ENCODE results near the gene JAK2.
"Not testable (repeated sequence)": the region's sequence is repeated elsewhere in the genome, so short reads cannot be mapped to it uniquely, and the experiment has no call there.

Gene JAK2

DNA sequence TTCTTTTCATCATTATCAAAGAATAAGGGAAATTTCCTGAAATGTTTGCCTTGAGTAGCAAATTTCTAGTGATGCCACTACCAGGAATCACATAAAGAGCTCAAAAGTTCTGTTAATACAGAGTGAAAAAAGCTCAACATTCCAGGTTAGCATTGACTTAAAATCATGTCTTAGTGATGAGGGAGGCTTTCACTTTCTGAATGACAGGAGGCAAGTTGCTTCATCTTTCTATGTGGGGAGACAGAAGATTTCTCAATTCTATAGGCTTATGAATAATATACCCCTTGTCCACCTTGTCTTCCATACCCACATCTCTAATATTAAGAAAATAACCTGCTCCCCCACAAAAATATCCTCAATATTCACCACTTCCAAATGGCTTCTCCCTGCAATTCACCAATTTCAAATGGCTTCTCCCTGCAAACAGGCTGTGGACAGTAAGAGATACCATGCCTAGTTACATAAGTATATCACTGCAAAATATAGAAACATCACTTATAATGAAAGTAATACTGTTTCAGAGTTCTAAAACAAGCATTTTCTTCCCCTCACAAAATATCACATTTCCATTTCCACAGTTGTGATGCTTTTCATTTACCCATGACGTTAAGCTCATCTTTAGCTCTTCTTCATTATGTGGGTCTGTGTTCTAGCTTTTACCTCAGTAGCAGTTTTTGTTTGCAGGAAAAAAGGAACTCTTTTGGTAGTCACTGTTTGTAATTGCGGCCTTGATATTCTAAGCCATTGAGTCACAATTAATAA, 2.2 kb upstream of the JAK2 start:
- no peak for DNase-seq

DNA sequence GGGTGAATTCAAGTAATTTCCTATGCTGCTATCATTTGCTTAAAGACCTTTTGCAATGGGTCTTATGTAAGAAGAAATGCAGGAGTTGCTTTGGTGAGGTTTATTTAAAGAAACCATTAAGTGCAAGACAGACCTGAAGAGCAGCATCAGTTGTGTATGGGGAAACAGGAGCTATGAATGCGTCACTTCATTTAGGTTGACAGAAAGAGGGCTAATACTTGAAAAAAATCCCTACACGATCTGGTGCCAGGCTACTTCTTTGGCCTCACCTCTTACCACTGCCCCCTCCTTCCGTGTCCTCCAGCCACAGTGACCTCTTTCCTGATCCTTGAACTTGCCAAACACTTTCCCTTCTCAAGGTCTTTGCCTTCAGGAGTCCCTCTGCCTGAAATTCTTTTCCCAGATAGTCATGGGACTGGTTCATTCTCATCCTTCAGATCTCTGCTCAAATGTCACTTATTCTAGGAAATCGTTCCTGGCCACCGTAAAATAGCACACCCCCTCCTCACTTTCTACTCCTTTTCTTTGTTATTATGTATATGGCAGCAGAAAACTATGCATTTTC, 1.4 kb upstream of the JAK2 start:
- DNase-seq, result no peak

DNA sequence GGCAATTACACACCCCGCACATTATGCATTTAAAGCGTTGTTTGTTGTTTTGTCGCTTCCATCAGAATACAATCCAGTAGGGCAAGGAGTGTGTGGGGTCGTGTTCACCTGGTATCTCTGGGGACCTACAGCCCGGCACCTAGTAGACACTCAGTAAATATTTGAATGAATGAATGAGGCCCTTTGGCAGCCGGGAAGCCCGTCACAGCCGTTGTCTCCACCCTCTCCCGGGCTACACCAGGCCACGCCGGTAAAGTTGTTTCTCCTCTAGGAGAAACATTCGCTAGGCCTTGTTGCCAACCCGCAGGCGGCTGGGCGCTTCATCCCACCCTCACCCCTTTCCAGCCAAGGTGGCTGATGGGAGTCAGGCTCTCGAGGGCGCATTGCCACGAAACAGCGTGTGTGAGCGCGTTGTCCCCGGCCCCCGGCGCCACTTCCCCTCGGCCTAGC, 876 bp upstream of the JAK2 start:
- no peak for DNase-seq

DNA sequence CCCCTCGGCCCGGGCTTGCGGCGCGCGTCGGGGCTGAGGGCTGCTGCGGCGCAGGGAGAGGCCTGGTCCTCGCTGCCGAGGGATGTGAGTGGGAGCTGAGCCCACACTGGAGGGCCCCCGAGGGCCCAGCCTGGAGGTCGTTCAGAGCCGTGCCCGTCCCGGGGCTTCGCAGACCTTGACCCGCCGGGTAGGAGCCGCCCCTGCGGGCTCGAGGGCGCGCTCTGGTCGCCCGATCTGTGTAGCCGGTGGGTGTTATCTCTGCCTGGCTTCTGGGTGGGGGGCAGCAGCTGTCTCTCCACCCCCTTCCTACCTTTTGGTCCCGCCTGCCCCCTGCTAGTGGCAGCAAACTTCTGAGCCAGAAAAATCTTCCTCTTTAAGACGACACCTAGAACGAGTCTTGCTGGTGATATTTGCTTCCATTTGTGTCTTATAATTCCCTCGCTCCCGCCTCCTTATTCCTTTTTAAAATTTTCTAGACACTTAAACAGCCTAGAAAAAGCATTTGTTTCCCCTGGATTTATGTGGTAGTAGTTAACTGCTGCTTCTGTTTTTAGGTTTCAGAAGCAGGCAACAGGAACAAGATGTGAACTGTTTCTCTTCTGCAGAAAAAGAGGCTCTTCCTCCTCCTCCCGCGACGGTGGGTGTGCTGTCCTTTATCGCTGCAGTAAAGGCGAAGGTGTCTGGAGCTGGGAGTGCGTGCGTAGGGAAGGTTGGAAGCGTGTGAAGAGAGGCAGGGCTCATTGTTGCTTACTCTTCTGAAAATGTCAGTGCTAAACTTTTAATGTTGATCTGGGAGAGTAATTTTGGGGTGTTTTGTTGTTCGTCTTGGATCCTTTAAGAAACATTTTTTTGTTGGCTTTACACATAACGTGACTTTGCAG, 554 bp downstream of the JAK2 start:
- peak; percentile 33 for DNase-seq

DNA sequence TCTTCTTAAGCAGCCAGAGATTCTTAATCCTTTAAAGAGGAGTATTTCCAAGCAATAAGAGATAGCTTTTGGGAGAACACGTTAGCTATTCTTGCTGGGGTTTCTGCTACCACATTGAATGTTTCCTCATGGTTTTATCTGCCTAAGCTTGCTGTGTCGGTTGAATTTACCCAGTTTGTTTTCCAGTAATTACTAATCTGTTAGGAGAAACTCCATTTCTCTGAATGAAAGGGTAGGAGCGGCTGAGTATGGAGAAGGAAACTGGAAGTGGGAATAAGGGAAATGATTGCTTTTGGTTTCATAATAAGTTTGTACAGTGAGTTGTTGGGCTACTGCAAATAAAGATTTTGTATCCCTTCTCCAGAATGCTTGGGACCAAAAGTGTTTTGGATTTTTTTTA, 1.2 kb downstream of the JAK2 start:
- no peak for DNase-seq

DNA sequence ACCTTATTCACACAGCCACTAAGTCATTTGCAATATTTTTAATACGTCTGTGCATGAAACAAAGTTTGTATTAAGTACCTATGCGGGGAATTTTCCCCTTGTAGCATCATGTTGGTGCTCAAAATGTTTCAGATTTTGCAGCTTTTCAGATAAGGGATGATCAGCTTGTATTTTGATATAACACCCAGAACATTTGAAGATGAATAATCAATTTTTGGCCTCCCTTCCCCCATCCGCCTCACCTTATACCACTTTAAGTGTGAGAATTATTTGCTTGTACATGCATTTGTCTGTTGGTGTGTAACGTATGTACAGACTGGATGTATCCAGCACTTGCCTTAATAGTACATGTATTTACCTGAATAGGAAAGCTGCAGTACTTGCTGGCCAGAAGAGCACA, 1.7 kb downstream of the JAK2 start:
- DNase-seq, result no peak

DNA sequence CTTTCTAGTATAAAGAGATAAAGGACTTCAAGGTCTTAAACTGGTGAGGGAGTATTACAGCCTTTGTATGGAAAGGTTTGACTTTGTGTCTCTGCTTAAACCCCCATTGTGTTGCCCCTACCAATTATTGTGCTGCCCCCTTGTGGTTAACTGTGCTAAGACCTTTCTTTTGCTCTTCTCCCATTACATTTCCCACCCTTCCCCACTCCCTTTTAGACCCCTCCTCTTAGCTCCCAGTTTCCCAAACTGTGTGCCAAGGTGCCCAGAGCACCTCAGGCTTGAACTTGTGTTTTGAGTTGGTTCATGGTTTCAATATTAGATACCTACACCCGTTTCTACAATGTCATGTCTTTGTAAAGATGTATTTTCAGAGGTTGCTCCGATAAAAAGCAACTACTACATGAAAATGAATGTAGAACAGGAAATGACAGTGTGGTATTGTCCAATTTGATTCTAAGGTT, 2.9 kb downstream of the JAK2 start:
- DNase-seq, result peak; percentile 73

DNA sequence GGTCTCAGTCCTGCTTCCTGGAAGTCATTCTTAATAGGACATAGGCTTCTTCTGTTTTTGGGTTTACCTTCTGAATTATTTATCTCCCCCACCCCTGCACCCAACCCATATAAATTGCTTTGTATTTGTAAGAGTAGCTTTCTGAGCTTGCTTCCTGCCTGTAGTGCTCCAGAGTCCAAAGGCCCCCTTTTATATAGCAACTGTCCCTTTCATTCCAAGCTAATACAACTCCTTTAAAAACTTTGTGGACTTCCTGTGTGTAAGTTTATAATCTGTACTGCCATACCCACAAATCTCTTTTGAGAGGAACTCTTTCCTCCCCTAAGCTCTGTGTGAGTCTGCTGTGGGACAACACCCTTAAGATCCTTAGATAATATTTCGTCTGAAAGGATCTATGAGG, 7.8 kb downstream of the JAK2 start:
- no peak for DNase-seq

DNA sequence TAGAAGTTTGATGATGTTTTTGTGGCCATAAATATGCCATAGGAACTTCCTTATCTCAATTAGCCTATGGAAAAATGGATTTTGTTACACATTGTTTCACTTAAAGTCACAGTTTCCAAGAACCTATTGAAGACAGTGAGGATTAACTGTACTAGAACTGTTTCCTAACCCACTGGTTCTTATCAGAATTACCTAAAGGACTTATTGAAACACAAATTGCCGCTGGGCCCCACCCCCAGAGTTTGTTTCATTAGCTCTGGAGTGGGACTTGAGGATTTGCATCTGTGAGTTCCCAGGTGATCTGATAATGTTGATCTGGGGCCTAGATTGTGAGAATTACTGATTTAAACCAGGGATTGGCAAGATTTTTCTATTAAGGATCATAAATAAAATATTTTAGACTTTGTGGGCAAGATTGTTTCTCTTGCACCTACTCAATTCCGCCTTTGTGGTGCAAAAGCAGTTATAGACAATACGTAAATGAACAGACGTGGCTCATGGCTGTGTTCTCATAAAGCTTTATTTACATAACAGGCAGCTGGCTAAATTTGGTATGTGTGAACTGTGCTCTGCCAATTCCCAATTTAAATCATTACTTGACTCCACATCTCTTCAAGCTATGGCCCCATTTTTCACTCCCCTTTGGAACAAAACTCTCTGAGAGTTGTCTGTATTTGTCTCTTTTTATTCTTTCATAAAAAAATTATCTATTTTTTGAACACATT, 9.3 kb downstream of the JAK2 start:
- no peak for DNase-seq

DNA sequence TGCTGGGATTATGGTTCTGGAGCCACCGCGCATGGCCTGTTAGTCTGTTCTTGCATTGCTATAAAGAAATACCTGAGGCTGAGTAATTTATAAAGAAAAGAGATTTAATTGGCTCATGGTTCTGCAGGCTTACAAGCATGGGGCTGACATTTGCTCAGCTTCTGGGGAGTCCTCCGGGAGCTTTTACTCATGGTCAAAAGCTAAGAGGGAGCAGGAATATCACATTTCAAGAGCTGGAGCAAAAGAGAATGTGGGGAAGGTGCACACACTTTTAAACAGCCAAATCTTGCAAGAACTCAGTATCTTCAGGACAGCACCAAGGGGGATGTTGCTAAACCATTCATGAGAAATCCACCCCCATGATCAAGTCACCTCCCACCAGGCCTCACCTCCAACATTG, 12.1 kb downstream of the JAK2 start:
- DNase-seq, result no peak

DNA sequence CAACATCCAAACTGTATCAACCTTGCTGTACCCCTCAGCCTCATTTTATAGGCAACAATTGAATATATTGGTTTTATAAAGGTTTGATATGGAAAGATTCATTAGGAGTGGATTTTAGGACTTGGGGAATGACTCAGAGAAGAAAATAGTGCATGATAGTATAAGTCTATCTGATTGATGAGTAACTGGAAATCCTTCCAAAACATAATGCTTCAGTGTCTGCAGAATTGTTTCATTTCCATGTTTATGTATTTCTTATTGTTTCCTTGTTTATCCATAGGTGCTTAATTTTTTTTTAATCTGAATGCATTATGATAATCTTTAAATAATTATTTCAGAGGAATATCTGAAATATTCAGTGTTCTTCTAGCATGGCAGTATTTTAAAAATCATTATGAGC, 12.6 kb downstream of the JAK2 start:
- DNase-seq, result no peak

DNA sequence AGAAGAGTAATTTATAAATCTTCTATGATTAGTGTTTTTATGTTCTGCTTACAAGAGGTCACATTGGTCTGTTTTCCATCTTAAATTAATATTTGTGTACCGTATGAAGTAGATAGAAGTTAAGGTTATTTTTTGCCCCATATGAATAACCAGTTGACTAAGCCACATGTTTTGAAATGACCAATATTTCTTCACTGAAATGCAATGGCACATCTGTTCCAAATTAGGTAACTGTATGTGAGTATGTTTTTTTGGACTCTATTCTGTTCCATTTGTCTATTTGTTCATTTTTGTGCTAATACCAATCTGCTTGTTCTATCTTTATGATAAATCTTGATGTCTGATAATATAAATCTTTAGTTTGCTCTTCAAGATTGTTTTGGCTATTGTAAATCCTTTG, 17.7 kb downstream of the JAK2 start:
- no peak for DNase-seq

DNA sequence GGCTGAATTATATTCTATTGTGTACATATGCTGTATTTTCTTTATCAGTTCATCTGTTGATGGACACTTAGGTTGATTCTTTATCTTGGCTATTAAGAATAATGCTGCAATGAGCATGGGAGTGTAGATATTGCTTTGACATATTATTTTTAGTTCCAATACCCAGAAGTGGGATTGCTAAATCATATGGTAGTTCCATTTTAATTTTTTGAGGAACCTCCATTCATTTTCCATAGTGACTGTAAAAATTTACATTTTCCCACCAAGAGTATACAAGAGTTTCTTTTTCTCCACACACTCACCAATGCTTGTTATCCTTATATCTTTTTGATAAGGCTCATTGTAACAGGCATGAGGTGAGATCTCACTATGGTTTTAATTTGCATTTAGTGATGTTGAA, 19.4 kb downstream of the JAK2 start:
- no peak for DNase-seq

DNA sequence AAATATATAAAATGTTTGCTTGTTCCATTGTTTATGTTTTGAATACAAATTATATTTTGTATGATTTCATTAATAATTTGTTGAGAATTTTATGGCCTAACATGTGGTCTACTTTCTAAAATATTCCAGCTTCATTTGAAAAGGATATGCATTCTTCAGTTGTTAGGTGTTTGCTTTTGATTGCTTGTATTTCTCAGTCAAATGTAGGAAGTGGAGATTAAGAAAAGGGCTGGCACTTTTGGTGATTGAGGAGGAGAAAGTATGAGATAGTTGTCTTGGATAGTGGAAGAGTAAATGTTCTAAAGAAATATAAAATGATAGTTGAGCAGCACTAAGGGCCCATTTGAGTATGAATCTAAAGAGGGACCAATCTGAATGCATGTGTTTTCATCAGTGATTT, 23.1 kb downstream of the JAK2 start:
- DNase-seq, result no peak

DNA sequence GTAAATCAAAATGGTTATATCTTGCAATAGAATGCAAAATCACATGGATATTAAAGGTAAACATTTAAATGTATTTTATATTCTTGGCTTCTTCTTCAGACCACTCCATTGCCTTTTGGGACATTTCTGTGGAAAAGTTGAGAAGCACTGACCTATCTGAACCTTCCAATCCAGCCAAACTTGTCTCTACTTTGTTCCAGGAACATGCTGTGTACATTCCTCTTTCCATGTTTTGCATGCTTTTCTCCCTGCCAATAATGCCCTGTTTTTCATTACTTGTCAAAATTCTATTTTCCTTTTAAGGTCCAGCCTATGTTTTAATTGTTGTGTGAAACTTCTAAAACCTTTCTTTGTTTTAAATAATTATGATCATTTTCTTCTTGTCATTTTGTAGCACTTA, 28.3 kb downstream of the JAK2 start:
- DNase-seq, result no peak

DNA sequence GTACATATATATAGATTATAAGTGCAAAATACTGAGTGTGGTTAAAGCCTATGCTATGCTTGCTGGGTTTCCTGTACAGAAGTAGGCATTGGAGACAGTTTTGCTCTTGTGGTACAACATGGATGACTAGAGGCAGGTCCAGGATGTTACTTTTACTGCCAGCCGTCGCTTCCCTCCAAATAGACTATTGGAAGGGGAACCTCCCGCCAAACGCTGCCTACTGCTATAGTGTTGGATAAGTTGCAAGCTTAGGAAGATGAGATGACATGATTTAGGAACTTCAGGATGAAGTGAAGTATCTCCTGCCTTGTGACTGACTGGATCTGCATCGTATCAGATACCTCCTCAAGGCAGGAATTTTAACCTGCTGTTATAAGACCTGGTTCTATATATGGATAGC, 30.9 kb downstream of the JAK2 start:
- DNase-seq, result no peak

DNA sequence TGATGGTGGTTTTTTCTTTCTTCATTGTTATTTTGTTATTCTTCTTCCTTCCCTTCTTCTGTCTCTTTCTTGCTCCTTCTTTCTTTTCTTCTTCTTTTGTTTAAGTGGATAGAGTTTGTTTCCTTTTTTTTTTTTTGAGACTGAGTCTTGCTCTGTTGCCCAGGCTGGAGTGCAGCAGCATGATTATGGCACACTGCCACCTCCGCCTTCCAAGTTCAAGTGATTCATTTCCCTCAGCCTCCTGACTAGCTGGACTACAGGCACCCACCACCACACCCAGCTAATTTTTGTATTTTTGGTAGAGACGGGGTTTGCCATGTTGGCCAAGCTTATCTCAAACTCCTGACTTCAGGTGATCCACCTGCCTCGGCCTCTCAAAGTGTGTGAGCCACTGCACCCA, 40.3 kb downstream of the JAK2 start:
- DNase-seq, result no peak

DNA sequence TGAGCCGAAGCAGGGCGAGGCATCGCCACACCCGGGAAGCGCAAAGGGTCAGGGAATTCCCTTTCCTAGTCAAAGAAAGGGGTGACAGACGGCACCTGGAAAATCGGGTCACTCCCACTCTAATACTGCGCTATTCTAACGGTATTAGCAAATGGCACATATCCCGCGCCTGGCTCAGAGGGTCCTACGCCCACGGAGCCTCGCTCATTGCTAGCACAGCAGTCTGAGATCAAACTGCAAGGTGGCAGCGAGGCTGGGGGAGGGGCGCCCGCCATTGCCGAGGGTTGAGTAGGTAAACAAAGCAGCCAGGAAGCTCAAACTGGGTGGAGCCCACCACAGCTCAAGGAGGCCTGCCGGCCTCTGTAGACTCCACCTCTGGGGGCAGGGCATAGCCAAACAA, 46.9 kb downstream of the JAK2 start:
- DNase-seq, result not testable (repeated sequence)

DNA sequence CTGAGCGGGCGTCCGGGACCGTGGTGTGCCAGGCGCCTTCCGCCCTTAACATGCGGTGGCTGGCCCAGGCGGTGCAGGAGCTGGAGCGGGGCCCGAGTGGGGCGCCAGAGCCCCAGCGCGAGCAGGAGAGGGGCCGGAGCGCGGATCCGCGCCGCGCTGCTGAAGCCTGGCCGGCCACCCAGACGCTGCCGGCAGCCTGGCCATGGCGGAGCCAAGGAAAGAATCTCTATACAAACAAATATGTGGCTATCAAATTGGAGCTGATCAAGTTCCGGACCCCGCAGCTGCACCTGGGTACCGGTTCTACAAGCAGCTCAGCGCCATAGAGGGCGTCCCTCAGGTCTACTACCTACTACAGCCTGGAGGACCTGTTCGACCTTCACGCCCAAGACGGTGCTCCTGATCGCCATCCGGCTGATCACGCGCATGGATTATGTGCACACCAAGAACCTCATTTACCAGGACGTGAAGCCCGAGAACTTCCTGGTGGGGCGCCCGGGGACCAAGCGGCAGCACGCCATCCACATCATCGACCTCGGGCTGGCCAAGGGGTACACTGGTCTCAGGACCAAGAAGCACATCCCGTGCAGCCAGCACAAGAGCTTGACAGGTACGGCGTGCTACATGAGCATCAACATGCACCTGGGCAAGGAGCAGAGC, 55.8 kb downstream of the JAK2 start:
- DNase-seq, result no peak

DNA sequence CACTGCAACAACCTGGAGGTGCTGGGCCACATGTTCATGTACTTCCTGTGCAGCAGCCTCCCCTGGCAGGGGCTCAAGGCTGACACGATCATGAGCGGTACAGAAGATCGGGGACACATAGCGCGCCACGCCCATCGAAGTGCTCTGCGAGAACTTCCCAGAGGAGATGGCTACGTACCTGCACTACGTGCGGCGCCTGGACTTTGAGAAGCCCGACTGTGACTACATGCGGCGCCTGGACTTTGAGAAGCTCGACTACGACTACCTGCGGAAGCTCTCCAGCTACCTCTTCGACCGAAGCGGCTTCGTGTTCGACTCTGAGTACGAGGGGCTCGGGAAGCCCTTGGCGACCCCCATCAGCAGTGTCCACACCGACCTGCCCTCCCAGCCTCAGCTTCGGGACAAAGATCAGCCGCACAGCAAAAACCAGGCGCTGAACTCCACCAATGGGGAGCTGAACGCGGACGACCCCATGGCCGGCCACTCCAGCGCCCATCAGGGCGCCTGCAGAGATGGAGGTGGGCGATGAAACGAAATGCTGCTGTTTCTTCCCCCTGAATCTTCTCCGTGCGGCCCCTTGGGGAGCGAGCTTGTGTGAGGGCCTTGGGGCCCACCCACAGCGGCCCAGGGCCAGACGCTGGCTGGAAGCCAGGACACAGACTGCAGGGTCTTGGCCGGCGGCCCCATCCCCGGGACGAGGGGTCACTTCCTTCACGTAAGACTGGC, 56.5 kb downstream of the JAK2 start:
- DNase-seq, result no peak

DNA sequence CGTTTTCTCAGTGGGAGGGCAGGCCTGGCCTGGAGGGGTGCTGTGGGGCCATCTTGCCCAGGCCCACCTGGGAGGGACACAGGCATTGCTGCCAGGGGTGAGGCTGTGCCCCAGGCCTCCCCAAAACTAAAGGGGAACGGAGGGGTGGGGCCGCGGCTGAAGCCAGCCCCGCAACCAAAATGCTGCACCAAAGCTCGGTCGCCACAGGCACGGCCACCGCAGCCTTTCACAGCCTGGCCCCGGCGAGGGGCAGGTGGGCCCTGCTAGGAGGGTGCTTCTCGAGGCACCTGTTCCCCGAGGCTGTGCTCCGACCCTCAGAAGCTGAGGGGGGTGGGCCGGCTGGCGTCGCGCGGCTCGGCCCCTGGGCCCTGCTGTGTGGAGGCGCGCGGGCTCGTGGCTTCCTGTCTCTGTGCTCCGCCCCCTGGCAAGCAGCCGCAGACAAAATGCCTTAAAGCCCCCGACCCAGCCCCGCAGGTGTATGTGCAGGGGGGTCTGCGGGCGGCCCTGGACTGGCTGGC, 57.6 kb downstream of the JAK2 start:
- no peak for DNase-seq

DNA sequence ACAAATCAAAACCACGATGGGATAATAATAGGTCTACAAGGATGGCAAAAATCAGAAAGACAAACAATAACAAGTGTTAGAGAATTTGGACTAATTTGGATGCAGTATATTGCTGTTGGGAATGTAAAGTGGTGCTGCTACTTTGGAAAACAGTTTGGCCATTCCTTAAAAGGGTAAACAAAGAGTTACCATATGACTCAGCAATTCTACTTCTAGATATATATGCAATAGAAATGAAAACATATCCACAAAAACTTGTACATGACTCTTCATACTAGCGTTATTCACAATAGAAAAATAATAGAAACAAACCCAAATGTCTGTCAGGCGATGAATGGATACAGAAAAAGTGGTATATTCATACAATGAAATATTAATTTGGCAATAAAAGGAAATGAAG, 58.3 kb downstream of the JAK2 start:
- no peak for DNase-seq

Data from CD4-positive, alpha-beta T cell treated with Interleukin-12 subunit alpha and Interleukin-12 subunit beta, for 1 hour (primary cell).